ENCODE results near the gene PLXNB2. TPM values are rescaled to one million over a fixed set of nuclear protein-coding genes. Genes with fewer than 3 reads are reported as not detected.
A peak's percentile ranks its signal among the peaks of the same experiment; 100 is the strongest.

The PLXNB2 gene
- total and polyA plus RNA-seq, 2 donors (not counting 1 experiment from before 2014, with no cell fraction given): 62.7 to 209 TPM

- H3K4me1 ChIP-seq (ENCODE audit: control insufficient read depth, extremely low read depth, insufficient read depth, low read length): peaks cover 48% of the 10 kb centered on the region
- H2AFZ ChIP-seq (ENCODE audit: low read length): no peak overlapping the region
- no peak overlapping the region for H3K4me3 ChIP-seq (replicated peaks in 1 of 4; ENCODE audit: control extremely low read depth in 1 of 4, insufficient read depth in 1 of 4, low read depth in 3 of 4, low read length in 4 of 4)
- H3K9ac ChIP-seq (ENCODE audit: insufficient read depth, low read length): no peak overlapping the region
- H3K27ac ChIP-seq (ENCODE audit: insufficient read depth, low read length): no peak overlapping the region
- H3K9me3 ChIP-seq (ENCODE audit: control insufficient read depth, insufficient read depth, low read depth, low read length): no peaks in the 10 kb centered on the region
- H4K20me1 ChIP-seq (ENCODE audit: control insufficient read depth, extremely low read depth, insufficient read depth, low read length): peaks cover 2% of the 10 kb centered on the region
- TF ChIP-seq EZH2 (IDR thresholded peaks at IDR 0.05; ENCODE audit: low read length, missing control alignments): no peak
- H3K36me3 ChIP-seq (ENCODE audit: control insufficient read depth, insufficient read depth, low read length): peaks cover 5% of the 10 kb centered on the region
- no peak for DNase-seq (ENCODE audit: low read depth in 2 of 2)
- H3K4me2 ChIP-seq (ENCODE audit: extremely low read depth, insufficient read depth, low read length): peak overlapping the region; percentile 59
- no peaks in the 10 kb centered on the region for H3K27me3 ChIP-seq (ENCODE audit: control insufficient read depth, insufficient read depth, low read length)
- peaks cover 91% of the 10 kb centered on the region for H3K79me2 ChIP-seq (ENCODE audit: control insufficient read depth, insufficient read depth, low read length)
Measured at GRCh38 chr22:50297510-50298265, 9.8 kb downstream of the PLXNB2 start.

GRCh38 chr22:50296658-50297490 is 10.6 kb downstream of the PLXNB2 start:
- no peak for DNase-seq (ENCODE audit: low read depth in 2 of 2)
- Histone ChIP-seq H3K9me3 (ENCODE audit: control insufficient read depth, insufficient read depth, low read depth, low read length) (no peaks in the 10 kb centered on the region), H3K36me3 (ENCODE audit: control insufficient read depth, insufficient read depth, low read length) (peaks cover 8% of the 10 kb centered on the region), H3K4me2 (ENCODE audit: extremely low read depth, insufficient read depth, low read length) (peak overlapping the region; percentile 59), H3K4me1 (ENCODE audit: control insufficient read depth, extremely low read depth, insufficient read depth, low read length) (peaks cover 45% of the 10 kb centered on the region), H4K20me1 (ENCODE audit: control insufficient read depth, extremely low read depth, insufficient read depth, low read length) (peaks cover 2% of the 10 kb centered on the region), H2AFZ (ENCODE audit: low read length) (no peak overlapping the region), H3K27ac (ENCODE audit: insufficient read depth, low read length) (no peak overlapping the region), H3K27me3 (ENCODE audit: control insufficient read depth, insufficient read depth, low read length) (no peaks in the 10 kb centered on the region), H3K4me3 (replicated peaks in 1 of 4; ENCODE audit: control extremely low read depth in 1 of 4, insufficient read depth in 1 of 4, low read depth in 3 of 4, low read length in 4 of 4) (no peak overlapping the region), H3K9ac (ENCODE audit: insufficient read depth, low read length) (no peak overlapping the region), H3K79me2 (ENCODE audit: control insufficient read depth, insufficient read depth, low read length) (peaks cover 91% of the 10 kb centered on the region)
- no peak for TF ChIP-seq EZH2 (IDR thresholded peaks at IDR 0.05; ENCODE audit: low read length, missing control alignments)
- TF ChIP-seq, protein P1, sequence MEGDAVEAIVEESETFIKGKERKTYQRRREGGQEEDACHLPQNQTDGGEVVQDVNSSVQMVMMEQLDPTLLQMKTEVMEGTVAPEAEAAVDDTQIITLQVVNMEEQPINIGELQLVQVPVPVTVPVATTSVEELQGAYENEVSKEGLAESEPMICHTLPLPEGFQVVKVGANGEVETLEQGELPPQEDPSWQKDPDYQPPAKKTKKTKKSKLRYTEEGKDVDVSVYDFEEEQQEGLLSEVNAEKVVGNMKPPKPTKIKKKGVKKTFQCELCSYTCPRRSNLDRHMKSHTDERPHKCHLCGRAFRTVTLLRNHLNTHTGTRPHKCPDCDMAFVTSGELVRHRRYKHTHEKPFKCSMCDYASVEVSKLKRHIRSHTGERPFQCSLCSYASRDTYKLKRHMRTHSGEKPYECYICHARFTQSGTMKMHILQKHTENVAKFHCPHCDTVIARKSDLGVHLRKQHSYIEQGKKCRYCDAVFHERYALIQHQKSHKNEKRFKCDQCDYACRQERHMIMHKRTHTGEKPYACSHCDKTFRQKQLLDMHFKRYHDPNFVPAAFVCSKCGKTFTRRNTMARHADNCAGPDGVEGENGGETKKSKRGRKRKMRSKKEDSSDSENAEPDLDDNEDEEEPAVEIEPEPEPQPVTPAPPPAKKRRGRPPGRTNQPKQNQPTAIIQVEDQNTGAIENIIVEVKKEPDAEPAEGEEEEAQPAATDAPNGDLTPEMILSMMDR (conservative IDR thresholded peaks at IDR 0.05 in 1 of 2, IDR thresholded peaks at IDR 0.05 in 1 of 2; ENCODE audit: low read depth in 1 of 2, low read length in 2 of 2): no peak

- Histone ChIP-seq H3K4me1 (ENCODE audit: control insufficient read depth, extremely low read depth, insufficient read depth, low read length) (peaks cover 31% of the 10 kb centered on the region), H3K9ac (ENCODE audit: insufficient read depth, low read length) (no peak overlapping the region), H3K27me3 (ENCODE audit: control insufficient read depth, insufficient read depth, low read length) (no peaks in the 10 kb centered on the region), H2AFZ (ENCODE audit: low read length) (no peak overlapping the region), H3K4me3 (replicated peaks in 1 of 4; ENCODE audit: control extremely low read depth in 1 of 4, insufficient read depth in 1 of 4, low read depth in 3 of 4, low read length in 4 of 4) (no peak overlapping the region), H3K9me3 (ENCODE audit: control insufficient read depth, insufficient read depth, low read depth, low read length) (no peaks in the 10 kb centered on the region), H4K20me1 (ENCODE audit: control insufficient read depth, extremely low read depth, insufficient read depth, low read length) (peaks cover 2% of the 10 kb centered on the region), H3K79me2 (ENCODE audit: control insufficient read depth, insufficient read depth, low read length) (peaks cover 92% of the 10 kb centered on the region), H3K36me3 (ENCODE audit: control insufficient read depth, insufficient read depth, low read length) (peaks cover 25% of the 10 kb centered on the region), H3K27ac (ENCODE audit: insufficient read depth, low read length) (peak overlapping the region; percentile 84), H3K4me2 (ENCODE audit: extremely low read depth, insufficient read depth, low read length) (peak overlapping the region; percentile 64)
- no peak for DNase-seq (ENCODE audit: low read depth in 2 of 2)
- TF ChIP-seq EZH2 (IDR thresholded peaks at IDR 0.05; ENCODE audit: low read length, missing control alignments): no peak
- TF ChIP-seq, protein P1 (conservative IDR thresholded peaks at IDR 0.05 in 1 of 2, IDR thresholded peaks at IDR 0.05 in 1 of 2; ENCODE audit: low read depth in 1 of 2, low read length in 2 of 2): no peak
Measured at GRCh38 chr22:50294319-50294656, 13.2 kb downstream of the PLXNB2 start.
